ENCODE measurements around the gene HIVEP2.

HIVEP2 gene

DNA sequence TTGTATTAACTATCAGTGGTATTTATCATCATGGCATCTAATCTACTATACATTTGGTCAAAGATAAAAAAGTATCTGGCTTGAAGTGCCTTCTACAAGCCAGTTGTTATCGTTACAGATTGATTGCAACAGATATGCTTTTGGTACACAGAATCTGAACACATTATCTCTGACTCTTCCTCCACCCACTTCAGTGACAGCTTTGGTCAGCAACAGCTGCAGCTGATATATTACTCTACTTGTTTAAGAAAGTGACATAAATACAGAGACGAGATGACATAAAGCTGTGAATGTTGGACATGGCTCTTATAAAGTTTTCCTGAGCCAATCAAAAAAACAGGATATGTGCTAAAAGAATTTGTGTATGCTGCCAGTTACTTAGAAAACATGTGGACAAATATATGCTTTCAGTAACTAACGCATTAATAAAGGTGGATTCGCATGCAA lies 77.6 kb downstream of the HIVEP2 start:
- DNase-seq (ENCODE audit: low read depth, low spot score): no peak

DNA sequence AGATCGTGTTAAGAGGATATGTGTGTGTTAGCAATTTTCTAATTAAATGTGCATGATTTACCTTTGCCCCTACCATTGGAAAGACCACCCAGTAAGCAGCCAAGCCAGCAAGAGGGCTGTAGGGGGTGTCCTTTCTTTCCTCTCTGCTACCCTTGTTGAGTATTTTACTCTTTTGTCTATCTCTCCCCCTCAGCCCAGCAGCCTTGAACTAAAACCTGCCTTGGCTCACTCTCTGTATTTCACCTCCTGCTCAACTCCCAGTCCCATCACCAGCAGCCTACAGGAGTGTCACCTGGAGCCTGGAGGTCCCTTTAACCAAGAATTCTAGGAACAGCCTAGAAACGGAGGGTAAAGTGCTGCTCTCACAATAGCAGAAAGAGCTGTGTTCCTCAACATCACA lies 81.0 kb downstream of the HIVEP2 start:
- no peak for DNase-seq (ENCODE audit: low read depth, low spot score)

DNA sequence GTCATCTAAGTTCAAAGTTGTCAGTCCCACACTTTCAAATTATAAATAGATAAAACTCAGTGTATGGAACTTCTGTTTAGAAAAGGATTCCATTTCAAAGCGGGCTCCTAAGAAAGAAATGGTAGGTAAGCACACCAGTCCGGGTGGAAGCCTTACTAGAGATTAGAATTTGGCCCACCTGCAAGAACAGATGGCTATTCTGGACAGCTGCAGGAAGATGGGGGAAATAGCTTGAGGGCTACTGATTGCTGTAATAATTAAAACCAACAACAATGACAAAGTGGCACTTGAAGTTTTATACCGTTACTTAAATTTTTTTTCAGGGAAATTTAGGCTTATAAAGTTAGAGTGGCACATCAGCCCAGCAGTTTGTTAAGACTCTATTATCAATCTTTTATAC lies 83.3 kb downstream of the HIVEP2 start:
- DNase-seq (ENCODE audit: low read depth, low spot score): no peak

DNA sequence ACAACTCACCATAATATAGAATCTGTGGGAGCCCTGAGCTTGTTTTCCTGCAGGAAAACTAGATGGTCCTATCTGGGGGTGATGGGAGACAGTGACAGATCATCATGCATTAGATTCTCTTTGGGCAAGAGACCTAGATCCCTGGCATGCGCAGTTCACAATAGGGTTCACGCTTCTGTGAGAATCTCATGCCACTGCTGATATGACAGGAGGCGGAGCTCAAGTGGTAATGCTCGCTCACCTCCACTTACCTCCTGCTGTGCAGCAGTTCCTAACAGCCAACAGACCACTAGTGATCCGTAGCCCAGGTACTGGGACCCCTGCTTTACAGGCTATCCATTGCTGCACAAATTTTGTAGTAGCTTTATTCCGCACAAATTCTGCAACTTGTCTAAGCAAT lies 84.5 kb downstream of the HIVEP2 start:
- DNase-seq (ENCODE audit: low read depth, low spot score): no peak

DNA sequence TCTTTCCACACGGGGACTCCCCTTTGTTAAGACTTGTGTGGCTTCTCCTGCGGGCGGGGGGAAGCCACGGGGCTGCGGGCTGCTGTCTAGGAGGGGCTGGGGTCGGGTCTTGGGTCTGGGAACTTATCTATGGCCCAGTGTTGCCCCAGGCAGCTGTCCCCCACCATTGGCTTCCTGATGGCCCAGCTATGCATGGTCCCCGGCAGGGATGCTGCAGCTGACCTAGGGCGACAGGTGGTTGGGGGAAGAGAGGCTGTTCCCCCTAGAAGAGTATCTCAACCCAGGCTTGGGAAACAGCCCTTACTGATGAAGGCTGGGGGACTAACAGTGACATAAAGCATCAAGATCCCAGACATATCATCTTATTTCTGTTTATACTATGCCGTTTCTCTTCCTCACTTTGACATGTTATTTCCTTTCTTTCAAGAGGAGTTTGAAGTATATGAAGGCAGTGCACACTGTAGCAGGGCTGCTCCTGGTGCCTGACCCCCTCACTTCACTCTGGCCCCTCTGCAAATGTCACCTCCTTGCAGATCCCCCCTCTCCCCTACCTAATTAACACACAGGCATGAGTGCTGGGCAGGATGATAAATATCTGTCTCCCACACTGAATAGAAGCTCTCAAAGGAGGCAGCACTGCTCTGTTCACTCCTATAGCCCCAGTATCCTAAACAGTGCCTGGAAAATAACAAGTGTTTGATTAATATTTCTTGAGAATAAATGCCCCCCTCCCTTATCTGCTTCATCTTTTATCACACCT lies 87.0 kb downstream of the HIVEP2 start:
- DNase-seq (ENCODE audit: low read depth, low spot score): no peak

DNA sequence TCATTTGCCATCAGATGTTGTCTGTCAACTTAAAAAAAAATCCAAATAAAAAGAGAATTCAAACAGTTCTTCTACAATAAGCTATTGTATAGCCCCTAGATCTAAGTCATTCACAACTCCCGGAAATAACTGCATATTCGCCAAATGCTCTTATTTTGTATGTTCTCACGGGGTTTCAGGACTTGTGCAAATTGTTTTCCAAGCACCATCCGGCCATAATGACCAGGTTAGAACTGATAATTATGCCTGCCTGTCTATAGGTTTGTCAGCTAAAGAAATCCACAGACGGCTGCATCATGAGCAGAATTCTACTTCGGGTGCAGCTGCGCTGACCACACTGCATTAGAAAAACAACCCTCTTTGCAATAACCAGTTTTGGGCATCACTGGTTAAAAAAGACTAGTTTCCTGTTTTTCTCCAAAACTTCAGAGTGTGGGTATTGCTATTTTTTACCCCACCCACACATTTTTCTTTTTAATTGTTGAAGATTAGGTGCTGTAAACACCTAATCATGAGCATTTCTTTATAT lies 87.7 kb downstream of the HIVEP2 start:
- no peak for DNase-seq (ENCODE audit: low read depth, low spot score)

DNA sequence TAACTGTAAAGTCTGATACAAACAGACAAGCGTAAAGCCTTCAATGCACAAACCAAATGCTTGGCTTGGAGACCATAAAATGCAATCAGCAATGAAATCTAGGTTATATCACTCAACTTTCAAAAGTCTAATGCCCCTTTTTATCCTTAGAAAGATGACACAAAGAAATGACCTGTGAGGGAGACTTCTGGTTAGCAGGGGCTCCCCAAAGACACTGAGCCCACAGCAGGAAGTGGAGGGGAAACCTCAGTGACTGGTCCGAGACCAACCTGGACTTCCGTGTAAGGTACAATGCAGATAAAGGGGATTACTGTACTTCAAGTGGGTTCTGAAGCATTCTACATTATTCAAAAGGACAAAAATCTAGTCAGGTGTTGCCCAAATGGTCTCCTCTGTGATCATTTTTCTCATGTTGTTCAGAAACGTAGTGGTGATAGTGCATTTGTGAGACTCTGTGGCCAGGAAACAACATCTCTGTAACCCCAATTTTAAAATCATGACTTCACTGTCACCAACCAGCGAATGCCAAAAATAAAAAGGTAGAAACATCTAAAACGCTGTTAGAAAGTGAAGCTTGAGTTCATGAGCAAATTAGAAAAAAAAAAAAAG lies 88.2 kb downstream of the HIVEP2 start:
- no peak for DNase-seq (ENCODE audit: low read depth, low spot score)

DNA sequence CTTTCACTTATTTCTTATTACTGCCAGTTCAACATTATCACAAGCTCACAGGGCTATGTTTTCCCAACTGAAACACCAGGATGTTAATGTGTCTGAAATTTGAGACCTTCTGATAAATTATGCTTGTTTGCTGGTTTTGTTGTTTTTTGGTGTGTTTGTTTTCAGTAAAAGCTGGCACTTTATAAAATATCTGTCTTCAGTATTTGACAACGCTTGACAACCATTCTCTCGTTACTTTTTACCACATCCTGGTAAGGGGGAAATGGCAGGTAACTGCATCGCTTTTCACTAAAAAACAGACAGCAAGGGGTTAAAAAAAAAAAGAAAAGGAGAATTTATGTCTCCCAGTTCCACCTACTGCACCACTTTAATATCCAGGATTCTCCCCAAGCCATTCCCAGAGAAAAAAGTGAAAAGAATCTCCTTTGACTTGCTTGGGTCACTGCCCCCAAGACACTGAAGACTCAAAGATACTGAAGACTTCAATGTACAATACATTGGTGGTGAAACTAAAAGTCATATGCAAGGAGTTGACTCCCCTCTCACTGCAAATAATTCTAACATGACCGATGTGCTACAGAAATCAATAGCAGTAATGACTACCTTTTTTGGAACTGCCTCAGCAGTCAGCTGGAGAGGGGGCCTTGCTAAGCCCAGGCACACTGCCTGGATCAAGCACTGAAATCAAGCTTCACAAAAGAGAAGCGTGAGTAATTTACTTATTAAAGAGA lies 88.9 kb downstream of the HIVEP2 start:
- no peak for DNase-seq (ENCODE audit: low read depth, low spot score)

DNA sequence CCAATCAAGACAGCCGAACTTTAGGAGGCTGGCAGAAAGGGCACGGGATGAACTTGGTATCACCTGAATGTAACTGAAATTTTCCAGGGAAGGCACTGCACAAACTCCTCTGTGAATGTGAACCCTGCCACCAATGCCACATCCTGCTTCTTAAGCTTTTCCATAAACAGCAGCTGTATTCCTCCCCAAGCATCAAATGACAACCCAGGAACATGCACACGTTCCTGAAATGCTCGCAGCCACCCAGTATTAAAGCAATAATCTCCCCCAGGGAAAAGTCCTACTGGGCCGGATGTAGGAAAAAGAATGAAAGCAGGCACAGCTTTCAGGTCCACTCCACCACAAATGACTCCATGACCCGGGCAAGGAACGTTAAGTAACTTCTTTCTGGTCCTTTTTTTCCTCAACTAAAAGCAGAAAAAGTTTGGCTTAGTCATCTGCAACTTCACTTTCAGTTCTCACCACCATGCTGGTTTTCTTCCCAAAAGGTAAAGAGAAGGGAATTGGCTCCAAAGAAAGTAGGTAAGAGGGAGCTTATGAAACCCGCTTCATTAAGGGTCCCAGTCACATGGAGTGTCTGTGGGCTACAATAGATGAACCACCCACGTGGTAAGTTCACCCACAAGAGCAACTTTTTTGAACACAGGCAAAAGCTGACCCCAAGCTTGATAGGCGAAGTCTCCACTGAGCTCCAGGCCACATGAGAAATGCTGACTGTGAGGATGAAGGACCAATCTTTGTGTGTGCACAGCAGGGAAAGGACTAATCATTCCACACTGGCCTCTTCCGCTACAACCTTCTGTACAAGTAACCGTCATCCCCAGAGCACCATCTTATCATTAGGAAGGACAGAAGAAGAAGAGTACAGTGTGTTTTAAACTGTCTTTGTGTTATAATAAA lies 90.1 kb downstream of the HIVEP2 start:
- DNase-seq (ENCODE audit: low read depth, low spot score): no peak

DNA sequence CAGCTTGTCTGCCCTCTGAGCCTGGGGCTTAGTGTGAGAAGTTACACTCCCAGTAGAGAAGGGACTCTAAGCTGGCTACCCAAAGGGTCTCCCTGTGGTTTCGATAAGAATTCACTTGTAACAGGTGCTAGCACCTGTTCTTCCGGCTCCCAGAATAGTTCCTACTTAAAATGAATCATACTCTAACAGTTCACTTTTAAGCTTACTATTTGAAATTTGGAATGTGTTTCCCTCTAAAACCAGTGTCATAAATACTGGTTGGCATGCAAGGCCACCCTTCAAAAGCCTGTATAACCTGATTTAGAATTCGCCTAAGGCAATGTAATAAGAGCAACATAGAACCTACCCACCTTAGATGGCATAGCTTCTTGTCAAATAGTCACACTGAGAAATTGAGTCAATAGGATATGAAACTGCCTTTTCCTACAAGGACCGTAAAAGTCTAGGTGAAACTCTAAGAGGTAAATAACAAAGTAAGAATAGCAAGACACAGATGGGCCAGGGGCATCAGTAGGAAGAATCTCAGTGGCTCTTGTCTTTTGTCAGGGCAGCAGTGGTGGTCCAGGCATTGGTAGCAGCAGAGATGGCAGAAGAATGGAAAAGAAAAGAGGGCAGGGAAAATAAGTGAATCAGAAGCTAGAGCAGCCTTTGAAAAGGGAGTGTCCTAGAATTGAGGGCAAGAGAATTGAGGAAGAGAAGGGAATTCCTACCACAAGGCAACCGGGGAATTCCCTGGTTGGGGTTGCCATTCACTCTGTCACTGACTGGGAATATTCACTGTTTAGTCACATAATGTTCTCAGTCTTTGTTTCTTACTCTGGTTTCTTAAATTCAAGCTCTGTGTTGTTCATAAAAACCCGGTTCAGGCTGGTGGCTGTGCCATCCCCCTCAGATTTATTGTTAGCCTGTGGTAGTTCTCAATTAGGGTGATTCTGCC lies 91.5 kb downstream of the HIVEP2 start:
- DNase-seq (ENCODE audit: low read depth, low spot score): no peak

DNA sequence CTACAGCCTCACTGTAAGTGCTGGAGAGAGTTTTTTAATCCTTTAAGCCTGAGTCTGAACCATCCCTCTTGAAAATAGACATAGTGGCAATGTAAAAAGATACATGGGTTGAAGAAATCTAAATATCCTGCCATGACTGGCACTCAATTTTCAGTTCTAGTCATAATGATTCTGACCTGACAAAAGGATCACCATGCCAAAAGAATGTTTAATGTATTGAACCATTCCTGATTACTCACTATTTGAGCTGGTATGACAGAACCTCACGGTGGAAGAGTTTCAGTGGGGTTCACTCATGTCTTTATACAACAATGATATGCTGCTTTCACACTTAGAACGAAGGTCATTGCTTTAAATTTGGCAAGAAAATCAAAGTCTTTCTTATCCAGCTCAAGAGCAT lies 93.4 kb downstream of the HIVEP2 start:
- DNase-seq (ENCODE audit: low read depth, low spot score): no peak

DNA sequence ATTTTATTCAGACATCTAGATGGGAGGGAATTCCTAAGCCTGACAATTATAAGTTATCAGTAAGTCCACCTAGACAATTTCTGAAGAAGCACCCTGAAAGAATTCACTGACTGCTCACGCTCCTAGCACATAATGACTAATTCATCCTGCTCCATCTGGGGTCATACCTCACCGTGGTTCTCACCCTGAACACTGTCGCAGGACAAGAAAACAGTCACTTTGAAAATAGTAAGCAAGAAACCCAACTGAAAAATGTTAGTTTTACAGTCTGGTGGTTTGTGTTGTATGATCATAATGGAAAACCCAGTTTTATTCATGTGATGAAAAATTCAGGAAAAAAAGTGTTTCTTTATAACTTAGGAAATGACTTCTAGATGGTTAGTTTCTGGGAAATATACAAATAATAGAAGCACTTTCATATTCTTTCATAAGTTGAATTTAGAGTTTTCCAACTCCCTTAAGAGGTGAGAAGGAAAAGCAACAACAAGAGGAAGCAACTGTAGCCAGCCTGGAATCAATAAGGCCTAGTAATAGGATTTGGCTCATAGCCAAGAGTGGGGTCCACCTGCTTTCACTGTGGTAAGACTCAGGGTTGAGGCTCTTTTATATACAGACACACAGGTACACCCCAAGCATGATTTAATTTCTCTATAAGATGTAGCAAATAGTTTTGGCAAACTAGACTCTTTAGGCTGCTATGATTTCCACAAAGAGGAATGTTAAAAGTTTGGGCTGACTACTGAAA lies 94.1 kb downstream of the HIVEP2 start:
- DNase-seq (ENCODE audit: low read depth, low spot score): no peak

DNA sequence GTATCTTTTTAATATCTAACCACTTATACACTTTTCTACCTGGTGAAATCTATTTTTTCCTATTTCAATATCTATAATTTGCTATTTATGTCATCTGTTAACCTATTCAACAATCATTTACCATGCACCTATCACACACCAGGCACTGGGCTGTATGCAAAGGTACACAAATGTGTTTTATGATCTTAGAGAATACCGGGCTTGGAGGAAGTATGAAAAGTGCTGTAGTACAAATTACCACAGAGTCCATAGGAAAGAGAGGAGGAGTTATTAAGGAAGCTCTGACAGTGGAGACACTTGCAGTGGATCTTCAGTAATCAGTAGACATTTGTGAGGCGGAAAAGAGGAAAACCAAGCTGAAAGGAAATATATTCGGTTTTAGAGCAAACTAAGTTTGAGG lies 96.0 kb downstream of the HIVEP2 start:
- DNase-seq (ENCODE audit: low read depth, low spot score): no peak

DNA sequence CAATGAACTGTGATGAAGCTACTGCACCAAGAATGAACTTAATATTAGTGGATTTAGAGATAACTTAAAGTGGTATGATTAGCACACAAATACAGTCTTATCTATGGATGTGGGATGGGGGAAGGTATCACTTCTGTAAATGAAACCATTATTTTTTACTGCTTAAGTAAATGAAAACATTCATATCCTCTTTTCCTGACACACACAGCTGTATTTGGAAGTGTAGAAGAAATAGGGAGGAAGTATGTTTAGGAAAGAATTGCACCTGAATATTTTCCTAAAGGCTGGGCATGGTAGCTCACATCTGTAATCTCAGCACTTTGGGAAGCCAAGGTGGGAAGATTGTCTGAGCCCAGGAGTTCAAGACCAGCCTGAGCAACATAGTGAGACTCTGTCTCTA lies 96.8 kb downstream of the HIVEP2 start:
- DNase-seq (ENCODE audit: low read depth, low spot score): no peak

DNA sequence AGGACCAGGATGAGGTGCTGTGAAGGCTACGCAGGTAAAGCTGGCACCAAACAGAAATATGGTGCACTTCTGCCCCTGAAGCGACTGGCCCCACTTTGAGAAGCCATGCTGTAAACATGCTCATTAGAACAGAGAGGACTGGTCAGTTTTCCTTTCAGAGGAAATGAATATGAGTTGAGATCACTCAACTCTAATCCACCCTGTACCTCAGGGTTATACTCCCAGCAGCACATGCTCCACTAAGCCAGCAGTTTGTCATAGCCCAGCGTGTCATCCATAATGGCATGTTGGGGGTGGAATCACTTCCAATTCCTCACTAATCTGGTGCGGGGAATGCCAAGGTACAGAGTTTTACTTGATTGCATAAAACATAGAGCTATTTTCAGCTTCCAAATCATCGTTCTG lies 98.1 kb downstream of the HIVEP2 start:
- DNase-seq (ENCODE audit: low read depth, low spot score): no peak

DNA sequence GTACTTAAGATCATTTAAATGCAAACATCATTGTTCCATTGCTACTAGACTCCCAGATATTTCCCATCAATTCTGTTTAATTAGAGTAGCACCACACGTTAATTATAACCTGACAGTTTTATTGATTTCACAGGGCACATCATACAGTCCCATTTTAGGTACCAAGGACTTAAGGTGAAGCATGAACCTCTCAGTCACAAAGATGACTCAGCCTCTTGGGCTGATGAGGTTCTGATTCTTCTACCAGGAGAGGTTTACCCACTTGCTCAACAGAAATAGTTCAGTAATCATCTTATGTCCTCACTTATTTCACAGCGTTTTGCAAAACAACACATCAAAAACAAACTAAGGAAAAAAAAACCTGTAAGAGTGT lies 98.5 kb downstream of the HIVEP2 start:
- no peak for DNase-seq (ENCODE audit: low read depth, low spot score)

DNA sequence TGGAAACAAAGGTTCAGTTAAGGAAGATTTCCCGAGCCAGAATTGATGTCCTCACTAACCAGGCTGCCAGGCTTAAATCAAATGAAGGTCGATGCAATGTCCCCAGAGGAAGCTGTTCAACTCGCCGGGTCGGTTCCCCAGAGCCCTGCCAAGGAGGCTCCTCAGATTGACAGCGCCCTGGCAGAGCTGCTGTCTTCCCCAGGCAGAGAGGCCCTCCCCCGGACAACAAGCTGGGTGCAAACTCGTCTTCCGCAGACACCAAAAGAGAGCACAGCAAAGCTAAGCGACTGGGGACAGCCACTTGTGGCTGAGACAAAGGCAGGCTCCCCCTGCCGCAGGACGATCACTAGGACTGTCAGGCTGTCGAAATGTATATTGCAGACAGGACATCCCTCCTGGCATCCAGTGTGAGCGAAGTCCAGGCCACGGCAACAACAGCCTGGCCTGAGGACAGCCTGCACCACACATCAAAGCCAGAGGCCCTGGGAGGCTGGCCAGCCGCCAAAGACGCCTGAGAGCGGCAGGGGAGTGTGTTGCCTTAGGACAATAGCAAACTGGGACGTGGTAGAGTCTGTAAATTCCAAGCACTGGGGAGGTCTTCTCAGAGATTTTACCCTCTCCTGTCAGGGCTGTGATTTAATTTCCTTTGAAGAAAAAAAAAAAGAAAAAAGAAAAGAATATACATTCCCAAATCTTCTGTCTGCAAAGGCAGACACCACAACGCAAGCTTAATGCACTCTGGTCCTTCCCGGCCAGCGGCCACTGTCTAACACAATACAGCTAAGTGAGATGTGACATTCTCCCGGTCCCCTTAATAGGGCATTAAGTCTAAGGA lies 99.1 kb downstream of the HIVEP2 start:
- no peak for DNase-seq (ENCODE audit: low read depth, low spot score)

DNA sequence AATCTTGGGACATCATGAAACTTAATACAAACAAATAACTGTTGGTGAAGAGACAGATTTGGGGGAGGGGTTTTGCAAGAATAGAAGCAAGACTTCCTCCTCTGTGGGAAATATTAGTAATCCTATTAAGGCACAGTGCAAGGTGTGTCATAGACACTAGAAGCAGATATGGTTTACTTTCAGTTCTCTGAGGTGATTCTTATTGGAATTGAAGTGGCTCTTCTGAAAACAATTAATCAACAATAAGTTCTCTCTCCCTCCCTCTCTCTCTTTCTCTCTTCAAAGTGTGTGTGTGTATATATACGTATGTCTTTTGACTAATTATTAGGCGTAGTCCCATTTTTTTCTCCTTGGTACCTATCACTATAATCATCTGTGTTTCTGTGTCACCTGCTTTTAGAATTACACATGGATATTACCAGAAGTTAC lies 99.8 kb downstream of the HIVEP2 start:
- no peak for DNase-seq (ENCODE audit: low read depth, low spot score)

Data from activated naive CD8-positive, alpha-beta T cell treated with anti-CD3 and anti-CD28 coated beads, Interleukin-2, amount 50 U/mL, for 16 hours (primary cell).